ENCODE data around the gene TMEM125. TPM values are rescaled to one million over a fixed set of nuclear protein-coding genes. Genes with fewer than 3 reads are reported as not detected.
A peak's percentile ranks its signal among the peaks of the same experiment; 100 is the strongest.

TMEM125 gene
- total RNA-seq, 1 experiment from 2014 or later, result 21.5 TPM

DNA sequence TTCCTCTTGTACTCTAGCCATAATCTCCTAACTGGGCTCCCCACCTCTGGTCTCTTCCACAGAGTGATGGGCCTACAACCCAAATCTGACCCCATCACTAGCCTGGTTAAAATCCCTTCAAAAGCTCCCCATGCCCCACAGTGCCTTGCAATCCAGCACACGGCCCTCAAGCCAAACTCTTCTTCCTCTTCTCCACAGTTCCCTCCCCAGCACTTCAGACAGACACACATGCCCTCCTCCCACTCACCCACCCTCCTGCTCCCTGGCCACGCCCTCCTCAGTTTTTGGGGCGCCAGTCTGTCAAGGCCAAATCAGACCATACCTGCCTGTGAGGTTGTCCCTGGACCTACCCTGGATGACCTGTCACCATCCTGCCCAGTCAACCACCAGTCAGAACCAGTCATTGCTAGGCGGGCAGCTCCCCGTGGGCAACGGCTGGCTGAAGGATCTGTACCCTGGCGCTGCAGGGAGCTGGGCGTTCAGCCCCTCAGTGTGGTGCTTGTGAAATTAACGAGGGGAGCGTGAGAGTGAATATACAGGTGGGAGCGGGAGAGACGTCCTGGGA lies 14.8 kb downstream of the TMEM125 start (continued):
- TF ChIP-seq ESRRA (CRISPR knock-in tag; IDR thresholded peaks at IDR 0.05; ENCODE audit: borderline replicate concordance), result no peak

DNA sequence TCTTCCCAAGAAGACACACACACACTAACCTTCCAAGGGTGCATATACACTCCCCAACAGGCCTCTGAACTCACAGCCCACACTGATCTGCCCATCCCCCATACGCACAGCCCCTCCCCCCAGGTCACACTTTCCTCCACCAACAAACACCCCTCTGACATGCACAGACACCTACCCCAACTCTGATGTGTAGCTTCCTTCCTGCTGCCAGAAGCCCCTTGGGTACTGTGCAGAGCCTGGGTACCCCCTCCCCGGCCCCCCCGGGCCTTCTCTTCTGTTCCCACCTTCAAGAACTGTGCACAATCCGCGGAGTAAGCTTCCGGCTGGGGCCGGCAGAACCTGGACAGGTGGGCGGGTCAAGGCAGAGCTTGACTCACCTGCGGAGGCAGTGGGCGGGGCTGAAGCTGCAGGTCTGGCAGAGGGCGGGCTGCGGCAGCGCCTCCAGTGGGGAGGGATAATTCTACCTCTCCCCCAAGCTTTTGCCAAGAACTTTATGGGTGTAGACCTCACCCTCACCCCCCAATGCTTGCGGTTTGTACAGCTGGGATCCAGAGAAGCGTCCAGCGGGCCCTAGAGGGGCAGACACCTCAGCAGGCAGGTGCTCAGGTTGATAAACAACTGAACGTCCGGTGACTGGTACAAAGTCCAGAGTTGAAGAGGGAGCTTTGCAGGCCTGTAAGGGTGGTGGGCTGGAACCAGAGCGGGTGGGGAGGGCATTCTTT lies 15.6 kb downstream of the TMEM125 start, which contains the start of gene C1orf210:
Gene C1orf210, minus strand, starts transcription at position 313 of the 722 bp plus-strand sequence. CDS start 2,311 bp downstream, outside the sequence.
- Mint-ChIP-seq H3K9me3 (no peaks in the 10 kb centered on the region), H3K4me1 (peaks cover 34% of the 10 kb centered on the region), H3K36me3 (peaks cover 9% of the 10 kb centered on the region; the same call in 1 of the 2 replicates), H3K4me3 (peak within 1 kb of the TSS; percentile 79), H3K27me3 (ENCODE audit: low read depth) (no peaks in the 10 kb centered on the region), H3K27ac (peak within 1 kb of the TSS; percentile 94)
- TF ChIP-seq SP1 (CRISPR knock-in tag; conservative IDR thresholded peaks at IDR 0.05) (0 out of 2 replicates have a peak, but pooled peaks have one; percentile 67), USF1 (CRISPR knock-in tag; IDR thresholded peaks at IDR 0.05) (peak; percentile 21; the same call in 1 of the 2 replicates), JAZF1 (CRISPR knock-in tag; IDR thresholded peaks at IDR 0.05) (no peak), ATF2 (CRISPR knock-in tag; IDR thresholded peaks at IDR 0.05; ENCODE audit: borderline replicate concordance, low read depth) (no peak), HMGXB4 (CRISPR knock-in tag; IDR thresholded peaks at IDR 0.05) (0 out of 2 replicates have a peak, but pooled peaks have one; percentile 56), TP53 (CRISPR knock-in tag; IDR thresholded peaks at IDR 0.05) (0 out of 2 replicates have a peak, but pooled peaks have one; percentile 18), MAX (CRISPR knock-in tag; IDR thresholded peaks at IDR 0.05) (peak; percentile 66), E2F5 (CRISPR knock-in tag; IDR thresholded peaks at IDR 0.05) (peak; percentile 63; the same call in 1 of the 2 replicates)
- TF ChIP-seq, protein P1, sequence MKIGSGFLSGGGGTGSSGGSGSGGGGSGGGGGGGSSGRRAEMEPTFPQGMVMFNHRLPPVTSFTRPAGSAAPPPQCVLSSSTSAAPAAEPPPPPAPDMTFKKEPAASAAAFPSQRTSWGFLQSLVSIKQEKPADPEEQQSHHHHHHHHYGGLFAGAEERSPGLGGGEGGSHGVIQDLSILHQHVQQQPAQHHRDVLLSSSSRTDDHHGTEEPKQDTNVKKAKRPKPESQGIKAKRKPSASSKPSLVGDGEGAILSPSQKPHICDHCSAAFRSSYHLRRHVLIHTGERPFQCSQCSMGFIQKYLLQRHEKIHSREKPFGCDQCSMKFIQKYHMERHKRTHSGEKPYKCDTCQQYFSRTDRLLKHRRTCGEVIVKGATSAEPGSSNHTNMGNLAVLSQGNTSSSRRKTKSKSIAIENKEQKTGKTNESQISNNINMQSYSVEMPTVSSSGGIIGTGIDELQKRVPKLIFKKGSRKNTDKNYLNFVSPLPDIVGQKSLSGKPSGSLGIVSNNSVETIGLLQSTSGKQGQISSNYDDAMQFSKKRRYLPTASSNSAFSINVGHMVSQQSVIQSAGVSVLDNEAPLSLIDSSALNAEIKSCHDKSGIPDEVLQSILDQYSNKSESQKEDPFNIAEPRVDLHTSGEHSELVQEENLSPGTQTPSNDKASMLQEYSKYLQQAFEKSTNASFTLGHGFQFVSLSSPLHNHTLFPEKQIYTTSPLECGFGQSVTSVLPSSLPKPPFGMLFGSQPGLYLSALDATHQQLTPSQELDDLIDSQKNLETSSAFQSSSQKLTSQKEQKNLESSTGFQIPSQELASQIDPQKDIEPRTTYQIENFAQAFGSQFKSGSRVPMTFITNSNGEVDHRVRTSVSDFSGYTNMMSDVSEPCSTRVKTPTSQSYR (CRISPR knock-in tag; IDR thresholded peaks at IDR 0.05), result peak; percentile 91
- TF ChIP-seq, protein P2, sequence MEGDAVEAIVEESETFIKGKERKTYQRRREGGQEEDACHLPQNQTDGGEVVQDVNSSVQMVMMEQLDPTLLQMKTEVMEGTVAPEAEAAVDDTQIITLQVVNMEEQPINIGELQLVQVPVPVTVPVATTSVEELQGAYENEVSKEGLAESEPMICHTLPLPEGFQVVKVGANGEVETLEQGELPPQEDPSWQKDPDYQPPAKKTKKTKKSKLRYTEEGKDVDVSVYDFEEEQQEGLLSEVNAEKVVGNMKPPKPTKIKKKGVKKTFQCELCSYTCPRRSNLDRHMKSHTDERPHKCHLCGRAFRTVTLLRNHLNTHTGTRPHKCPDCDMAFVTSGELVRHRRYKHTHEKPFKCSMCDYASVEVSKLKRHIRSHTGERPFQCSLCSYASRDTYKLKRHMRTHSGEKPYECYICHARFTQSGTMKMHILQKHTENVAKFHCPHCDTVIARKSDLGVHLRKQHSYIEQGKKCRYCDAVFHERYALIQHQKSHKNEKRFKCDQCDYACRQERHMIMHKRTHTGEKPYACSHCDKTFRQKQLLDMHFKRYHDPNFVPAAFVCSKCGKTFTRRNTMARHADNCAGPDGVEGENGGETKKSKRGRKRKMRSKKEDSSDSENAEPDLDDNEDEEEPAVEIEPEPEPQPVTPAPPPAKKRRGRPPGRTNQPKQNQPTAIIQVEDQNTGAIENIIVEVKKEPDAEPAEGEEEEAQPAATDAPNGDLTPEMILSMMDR (IDR thresholded peaks at IDR 0.05), result peak; percentile 39
- ChIA-PET POLR2A (interaction anchor here (0.6 to 2.6 kb wide), 5 partner anchors 10 to 73 kb away, joined by 3 to 16 read pairs (median 4); partner anchors contain the start of genes CDC20 and TMEM125), CTCF (interaction anchor here (0.6 to 3.3 kb wide), 31 partner anchors 9 to 645 kb away, joined by 3 to 37 read pairs (median 5); partner anchors contain the start of genes CDC20, ELOVL1, HYI and KDM4A)
- peak; percentile 97 for ATAC-seq
- DNase-seq (ENCODE audit: low spot score), result peak; percentile 98

All from WTC11 (cell line).